HG03575 (cell line): Measurements from ENCODE around the gene COL6A1.
"Not testable (repeated sequence)": the region's sequence is repeated elsewhere in the genome, so short reads cannot be mapped to it uniquely, and the experiment has no call there.

Experiments
- ATAC-seq: cut with Tn5 transposase; IDR thresholded peaks from one replicate; pipeline ENCODE4 v1.9.1; 2021; ENCODE audit not compliant: unreplicated experiment, insufficient number of reproducible peaks, low FRiP score; ENCODE audit errors: extremely low read depth

COL6A1 gene

DNA sequence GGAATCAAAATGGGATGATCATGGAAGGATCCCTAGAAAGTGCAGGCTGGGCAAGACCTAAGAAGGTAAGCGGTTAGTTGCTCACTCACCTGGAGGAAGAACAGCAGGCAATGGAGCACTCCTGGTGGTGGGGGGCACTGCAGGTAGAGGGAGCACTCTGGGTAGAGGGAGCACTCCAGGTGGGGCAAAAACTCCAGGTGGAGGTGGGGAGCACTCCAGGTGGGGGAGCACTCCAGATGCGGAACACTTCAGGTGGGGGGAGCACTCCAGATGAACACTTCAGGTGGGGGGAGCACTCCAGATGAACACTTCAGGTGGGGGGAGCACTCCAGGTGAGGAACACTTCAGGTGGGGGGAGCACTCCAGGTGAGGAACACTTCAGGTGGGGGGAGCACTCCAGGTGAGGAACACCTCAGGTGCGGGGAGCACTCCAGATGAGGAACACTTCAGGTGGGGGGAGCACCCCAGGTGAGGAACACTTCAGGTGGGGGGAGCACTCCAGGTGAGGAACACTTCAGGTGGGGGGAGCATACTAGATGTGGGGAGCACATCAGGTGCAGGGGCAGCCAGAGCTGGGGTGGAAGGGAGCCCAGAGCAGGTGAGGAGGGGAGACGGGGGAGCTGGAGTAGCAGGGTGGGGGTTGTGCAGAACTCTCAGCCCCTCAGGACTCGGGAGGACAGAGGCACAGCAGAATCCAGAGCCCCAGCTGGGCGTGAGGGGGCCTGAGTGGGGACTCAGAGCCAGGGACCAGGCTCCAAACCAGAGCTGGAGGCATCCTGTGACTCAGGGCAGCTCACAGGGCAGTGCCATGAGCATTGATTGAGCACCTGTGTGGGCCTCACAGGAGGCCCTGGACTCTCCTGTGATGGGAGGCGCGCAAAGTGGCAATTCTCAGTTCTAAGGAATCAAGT lies 37.7 kb upstream of the COL6A1 start:
- no peak for ATAC-seq

DNA sequence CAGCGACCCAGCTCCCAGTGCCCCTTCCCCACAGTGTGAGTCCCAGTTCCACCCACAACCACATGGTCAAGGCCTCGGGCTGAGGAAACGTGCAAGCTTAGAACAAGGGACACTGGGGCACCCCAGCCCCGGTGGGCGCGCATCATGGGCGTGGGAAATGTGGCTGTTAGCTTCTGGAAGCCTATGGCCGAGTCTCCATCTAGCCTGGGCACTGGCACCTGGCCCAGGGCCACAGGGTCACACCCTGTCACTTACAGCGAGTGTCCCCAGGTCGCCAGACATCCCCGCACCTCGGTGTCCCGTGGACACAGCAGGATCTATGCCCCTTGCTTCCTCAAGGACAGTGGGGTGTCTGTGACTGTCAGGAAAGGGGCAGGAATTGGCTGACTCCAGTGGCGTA lies 37.0 kb upstream of the COL6A1 start:
- ATAC-seq = no peak

DNA sequence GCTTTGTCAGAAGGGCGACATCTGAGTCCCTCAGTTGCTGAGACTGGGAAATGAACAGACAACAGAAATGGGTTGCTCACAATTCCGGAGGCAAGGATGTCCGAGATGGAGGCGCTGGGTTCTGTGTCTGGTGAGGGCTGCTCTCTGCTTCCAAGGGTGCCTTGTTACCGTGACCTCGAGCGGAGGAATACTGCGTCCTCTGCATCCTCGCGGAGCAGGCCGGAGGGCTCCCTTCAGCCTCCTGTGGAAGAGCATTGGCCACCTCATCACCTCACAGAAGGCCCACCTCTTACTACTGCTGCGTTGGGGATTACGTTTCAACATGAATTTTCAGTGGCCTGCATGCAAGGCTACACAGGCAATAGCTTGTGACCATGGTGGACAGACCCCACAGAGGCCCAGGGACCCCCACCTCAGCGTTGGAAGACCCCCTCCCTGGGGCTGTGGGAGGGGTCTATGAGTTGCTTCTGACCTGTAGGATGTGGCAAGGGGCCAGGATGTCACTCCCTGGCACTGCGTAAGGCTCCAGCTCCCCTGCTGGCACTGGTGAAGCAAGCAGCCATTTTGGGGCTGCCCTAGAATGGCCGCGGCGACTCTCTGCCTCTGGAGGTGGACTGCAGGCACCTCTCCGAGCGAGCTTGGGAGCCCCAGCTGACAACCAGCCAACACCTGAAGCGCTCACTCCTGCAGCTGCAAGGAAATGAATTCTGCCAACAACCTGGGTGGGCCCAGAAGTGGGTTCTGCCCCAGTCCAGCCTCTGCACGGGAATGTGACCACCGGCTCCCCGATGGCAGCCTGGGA lies 36.3 kb upstream of the COL6A1 start:
- ATAC-seq = no peak

DNA sequence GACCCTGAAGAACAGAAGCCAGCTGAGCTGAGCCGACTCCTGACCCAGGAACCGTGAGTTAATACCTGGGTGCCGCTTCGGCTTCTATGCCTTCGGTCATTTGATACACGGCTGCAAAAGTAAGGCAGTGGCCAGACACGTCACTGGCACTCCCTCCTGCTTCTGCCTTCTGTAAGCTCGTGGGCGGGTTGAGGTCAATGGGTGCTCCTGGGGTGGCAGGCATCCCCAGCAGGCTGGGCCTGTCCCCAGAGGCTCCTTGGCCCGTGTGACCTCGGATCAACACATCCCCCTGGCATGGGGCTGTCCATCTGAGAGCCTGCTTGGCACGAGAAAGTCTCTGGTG lies 35.7 kb upstream of the COL6A1 start:
- ATAC-seq = no peak

DNA sequence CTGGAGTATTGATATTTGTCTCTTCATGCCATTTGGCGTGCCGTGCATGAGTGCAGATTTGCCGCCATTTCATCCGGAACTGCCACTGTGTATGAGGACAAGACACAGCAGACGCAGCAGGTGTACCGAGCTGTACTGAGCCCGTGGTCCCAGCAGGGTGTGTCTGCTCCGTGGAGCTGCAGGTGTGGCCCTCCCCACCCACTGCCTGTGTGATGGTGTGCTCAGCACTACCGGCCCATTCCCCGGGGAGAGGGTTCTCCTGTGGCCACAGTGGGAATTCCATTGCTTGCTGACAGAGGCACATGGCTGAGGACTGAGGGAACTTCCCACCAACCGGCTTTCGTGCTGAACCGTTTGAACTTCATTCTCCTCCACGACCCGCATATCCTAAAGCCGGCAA lies 34.3 kb upstream of the COL6A1 start:
- no peak for ATAC-seq

DNA sequence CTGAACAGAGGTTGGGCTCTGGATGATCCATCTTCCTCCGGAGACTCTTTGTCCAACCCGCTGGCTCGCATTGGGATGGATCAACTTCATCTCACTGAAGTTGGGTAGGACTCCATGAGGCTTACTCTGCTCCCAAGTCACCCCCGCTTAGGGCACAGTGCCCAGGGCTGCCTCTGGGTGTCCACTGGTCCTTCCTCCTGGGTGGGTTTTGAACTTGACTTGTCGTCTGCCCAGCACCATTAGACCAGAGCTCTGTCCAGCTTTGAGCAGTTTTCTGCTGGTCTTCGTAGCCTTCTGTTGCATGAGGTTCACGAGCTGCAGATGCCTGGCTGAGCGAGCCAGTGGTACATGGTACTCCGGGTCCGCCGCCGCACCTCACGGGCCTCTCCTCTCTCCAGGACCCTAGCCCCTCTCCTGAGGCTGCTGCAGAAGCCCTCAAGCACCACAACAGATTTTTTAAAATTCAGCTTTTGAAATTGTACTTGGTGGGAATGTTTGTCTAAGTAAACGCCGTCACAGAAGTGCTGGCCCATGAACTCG lies 33.8 kb upstream of the COL6A1 start:
- ATAC-seq = no peak

DNA sequence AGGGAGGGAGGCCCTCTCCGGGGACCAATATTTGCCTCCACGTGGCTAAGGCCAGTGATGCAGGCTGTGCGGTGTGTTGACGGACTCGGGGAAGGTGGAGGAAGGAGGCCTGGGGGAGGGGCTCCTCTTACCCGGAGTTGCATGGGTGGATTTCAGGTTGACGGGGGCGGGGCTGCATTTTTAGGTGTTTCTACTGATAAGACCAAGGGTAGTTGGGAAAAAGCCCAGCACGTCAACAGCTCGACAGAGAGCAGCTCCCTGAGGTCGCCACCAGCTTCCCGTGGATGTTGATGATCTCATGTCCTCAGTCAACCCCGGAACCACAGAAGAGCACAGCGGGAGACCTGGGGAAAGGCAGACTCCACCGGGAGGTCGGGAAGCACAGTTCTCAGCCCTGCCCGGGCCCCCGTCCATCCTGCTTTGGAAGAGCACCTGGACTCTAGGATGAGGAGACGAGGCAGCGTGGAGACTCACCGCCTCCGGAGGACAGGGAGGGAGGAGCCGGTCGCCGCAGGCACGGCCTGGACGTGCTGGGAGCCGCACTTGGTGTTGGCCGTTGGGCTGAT lies 32.9 kb upstream of the COL6A1 start:
- ATAC-seq = no peak

DNA sequence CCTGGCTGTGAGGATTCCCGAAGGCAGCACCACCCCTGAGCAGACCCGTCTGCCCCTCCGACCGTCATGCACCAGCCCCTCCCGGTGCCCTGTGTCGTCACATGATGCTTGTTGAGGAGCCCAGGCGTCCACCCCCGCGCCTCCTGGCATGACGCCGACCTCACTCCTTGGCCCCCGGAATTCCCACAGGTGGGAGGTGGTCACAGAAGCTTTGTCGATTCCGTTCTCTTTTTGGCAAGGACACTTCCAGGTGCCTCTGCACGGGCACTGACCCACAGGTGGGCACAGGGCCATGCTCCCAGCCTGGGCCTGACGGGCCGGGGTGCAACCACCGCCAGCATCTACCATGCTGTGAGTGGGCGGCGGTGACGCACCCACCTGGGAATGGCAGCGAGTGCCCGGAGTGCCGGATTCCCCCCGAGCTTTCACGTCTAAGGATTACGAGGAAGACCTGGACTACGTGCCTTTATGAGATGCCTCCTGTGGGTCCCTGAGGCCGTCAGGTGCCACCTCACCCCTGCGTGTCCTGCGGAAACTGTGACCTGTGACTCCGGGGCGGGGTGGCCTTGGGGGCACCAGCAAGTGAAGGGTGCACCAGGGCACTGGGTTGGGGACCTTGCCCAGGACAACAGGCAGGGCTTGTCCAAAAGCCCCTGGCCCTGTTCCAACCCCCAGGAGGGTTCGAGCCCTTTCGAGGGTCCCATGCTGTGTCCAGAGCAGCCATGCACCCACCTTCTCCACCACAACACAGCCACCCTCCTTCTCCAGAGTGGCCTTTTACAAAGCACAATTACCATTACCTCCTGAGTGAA lies 31.4 kb upstream of the COL6A1 start:
- ATAC-seq = no peak

DNA sequence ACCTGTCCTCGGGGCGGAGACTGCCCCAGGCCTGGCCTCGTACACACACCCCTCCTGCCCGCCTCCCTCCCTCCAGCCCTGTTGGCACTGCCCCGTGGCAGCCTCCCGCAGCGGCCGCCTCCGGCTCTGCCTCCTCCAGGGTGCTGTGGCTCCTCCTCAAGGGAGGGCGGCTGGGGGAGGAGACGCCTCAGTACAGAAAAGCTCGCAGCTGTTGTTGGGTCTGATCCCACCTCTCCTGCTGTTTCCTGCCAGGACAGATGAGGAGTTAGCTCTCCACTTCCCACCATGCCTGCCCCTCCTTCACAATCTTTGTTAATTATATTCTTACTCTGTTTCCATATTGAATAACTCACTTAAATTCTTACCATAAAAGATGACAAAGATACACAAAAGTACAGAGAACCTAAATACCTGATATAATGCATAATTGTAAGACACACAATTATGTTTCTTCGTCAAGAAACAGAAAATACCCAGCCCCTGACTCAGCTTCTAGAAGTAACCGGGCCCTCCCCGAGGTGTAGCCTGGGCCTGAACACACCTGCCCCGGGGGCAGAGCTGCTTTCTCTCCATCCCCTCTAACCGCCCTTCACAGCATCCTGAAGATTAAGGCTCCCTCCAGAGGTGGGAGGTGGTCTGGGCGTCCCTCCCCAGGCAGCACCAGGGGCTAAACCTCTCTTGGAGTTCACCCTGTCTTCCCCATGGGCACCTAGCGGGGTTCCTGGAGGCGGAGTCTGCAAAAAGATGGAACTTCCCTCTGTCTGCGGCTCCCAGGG lies 30.6 kb upstream of the COL6A1 start:
- no peak for ATAC-seq

DNA sequence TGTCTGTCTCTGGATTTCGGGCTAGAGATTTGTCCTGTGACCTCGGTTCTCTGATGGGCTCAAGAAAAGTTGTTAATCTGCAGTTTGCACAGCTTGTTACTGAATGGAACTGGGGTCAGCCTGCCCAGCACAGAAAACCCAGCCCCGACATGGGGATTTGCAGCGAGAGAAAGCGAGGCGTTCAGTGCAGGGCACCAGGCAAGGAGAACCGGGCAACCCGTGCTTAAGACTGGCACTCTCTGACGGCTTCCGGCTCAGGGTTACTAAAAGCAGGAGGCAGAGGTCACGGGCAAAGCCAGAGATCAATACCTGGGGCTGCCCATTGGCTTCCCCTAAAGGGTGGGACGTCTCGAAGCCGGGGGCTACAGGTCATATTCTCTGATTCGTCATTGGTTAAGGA lies 29.9 kb upstream of the COL6A1 start:
- ATAC-seq = no peak

DNA sequence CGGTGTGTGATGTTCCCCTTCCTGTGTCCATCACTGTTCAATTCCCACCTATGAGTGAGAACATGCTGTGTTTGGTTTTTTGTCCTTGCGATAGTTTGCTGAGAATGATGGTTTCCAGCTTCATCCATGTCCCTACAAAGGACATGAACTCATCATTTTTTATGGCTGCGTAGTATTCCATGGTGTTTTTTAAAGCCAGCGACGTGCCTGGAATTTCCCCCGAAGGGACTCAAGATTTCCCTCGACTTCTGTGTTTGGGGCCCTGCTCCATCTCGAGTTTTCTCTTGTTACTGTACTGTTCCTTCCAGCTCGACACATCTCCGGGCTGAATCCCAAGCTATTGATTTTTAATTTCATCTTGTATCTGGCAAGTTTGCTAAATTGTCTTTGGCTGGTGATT lies 29.0 kb upstream of the COL6A1 start:
- ATAC-seq = not testable (repeated sequence)

DNA sequence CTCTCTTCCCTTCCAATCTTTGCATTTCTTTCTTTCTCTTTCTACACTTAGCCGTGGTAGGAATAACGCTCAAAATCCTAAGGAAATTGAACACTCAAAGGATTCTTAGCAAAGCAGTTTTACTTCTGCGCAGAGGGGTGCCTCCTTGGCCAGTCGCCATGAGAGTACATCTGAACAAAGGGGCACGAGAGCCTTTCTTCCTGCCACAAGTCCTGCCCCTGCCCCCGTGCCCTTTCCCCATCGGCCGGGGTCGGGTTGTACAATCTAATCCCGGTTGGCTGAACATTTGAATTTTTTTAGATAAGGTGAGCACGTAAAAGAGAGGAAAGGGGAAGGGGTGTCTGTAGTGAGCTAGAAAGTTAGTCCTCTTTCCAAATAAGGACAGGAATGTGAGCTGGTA lies 28.6 kb upstream of the COL6A1 start:
- ATAC-seq = no peak

DNA sequence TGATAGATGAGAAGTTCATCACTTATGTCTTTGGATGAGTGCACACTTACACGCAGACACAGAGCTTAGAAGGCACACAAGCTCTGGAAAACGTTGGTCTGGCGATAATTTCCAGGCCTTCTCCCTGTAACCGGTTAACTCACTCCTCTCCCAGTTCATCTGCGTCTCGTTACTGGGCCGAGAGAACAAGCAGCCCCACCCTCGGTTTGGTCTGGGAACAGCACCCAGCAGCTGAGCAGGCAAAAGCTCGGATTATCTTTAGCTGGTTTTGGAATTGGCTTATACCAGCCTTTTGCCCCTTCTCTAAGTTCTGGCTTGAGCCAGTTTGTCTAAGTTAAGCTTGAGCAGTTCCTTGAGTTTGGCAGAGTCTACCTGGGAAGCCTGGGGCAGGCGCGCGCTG lies 27.3 kb upstream of the COL6A1 start:
- no peak for ATAC-seq

DNA sequence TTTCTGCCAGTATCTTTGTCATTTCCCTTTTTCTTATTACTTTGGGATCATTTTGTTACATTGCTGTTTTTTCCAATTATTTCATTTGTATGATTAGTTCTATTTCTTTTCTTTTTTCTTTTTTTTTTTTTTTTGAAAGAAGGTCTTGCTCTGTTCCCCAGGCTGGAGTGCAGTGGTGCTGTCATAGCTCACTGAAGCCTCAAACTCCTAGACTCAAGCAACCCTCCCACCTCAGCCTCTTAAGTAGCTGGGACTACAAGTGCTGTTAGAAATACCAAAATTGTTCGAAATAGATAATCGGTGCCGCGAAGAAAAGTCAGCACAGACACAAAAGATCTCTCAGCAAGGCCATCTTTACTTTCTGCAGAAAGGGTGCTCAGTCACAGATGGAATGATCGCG lies 26.6 kb upstream of the COL6A1 start:
- ATAC-seq = no peak

DNA sequence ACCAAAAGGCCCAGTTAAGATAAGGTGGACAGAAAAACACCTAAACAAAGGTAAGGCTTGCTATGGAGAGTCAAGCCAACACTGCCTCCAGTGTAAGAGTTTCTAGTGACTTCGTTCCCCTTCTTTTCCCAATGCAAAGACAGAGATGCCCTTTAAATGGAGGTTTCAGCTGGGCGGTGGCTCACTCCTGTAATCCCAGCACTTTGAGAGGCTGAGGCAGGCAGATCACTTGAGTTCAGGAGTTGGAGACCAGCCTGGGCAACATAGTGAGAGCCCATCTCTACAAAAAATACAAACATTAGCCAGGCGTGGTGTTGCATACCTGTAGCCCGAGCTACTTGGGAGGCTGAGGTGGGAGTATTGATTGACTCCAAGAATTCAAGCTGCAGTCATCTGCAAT lies 24.0 kb upstream of the COL6A1 start:
- ATAC-seq = no peak

DNA sequence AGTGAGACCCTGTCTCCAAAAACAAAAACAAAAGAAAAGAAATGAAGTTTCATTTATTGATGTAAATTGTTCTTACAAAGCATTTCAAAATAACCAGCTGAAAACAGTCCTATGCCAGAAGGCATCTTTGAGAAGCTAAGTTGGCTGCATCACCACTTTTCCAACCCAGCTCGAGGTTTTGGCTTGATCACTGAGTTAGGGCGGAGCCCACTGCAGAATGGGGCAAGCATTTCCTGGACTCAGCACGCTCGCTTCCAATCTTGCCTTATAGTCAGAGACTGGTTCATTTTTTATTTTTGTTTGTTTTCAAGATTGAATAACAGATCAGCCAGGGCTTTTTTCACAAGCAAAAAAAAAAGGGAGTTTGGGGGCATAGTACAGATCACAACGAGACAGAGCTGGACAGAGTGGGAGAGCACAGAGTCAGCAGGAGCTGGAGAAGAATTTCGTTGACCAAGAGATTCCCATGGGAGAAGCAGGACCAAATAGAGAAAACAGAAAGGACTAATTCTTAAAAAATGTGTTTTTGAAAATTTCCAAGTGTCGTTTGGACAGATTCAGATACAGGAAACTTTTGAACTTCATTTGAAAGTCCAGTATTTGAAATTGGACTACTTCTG lies 23.5 kb upstream of the COL6A1 start:
- ATAC-seq = no peak

DNA sequence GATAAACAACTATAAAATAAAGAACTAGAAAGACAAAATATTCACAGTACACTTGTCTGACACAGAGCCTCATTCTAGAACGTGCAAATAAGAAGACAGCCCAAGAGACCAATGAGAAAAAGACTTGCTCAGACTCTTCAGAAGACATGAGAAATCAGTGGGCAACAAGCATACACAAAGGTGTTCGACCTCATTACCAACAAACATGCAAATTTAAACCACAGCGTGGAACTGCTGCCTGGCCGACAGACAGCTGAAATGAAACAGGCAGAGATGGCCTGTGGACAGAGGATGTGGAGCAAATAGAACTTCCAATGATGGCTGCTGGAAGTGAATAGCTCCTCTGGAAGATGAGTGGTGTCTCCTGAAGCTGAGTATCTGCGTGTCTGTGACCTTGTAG lies 22.4 kb upstream of the COL6A1 start:
- ATAC-seq = no peak

DNA sequence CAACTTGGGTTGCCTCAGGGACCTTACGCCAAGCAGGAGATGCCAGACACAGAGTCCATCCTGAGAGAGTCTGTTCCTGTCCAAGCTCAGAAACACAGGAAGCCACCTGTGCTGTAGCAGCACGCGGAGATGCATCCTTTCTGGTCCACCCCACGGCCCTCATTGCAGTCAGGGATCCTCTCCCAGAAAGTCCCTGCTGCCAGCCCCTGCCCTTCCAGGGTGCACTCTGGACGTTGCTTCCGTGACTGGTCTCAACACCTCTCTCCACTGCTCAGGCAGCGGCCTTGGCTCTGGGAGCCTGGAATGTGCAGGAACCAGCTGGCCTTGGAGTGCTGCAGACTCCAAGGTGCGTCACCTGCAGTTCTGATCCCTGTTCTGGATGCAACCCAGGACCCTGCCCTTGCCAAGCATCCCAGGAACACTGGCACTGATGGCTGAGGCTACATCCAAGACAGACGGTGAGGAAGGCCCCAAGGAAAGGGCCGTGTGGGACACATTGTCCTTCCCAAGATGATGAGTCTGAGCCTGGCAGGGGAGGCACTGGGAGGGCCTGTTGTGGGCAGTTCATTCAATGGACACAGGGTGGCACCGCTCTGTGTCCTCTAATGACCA lies 21.7 kb upstream of the COL6A1 start:
- ATAC-seq = no peak
